GM12878 (cell line): ENCODE data around the gene FHL1.

Source experiments
- BCL11A ChIP-seq: IDR thresholded peaks from 2 replicates; pipeline ENCODE4 v1.6.1; 2011; ENCODE audit warnings: low read depth, low read length
- CBFB ChIP-seq: IDR thresholded peaks from 2 replicates; pipeline ENCODE4 v1.6.1; 2016; ENCODE audit warnings: antibody characterized with exemption, low read depth
- CBX3 ChIP-seq: fragments of 200-600 bp; sonication (generic); IDR thresholded peaks from 2 replicates; pipeline ENCODE4 v1.6.1; 2016; ENCODE audit warnings: low read depth, borderline replicate concordance
- EP300 ChIP-seq, 2 experiments: fragments of 150-350 bp in 1 of 2; IDR thresholded peaks; 2 replicates each; pipeline ENCODE4 v1.6.1; 2011 to 2012; ENCODE audit warnings: low read depth in 2 of 2, low read length in 2 of 2, borderline replicate concordance in 1 of 2, improper control_type of control experiment in 1 of 2, inconsistent platforms in 1 of 2; ENCODE audit not compliant: control insufficient read depth in 1 of 2
- NBN ChIP-seq: fragments of 450-650 bp; IDR thresholded peaks from 2 replicates; pipeline ENCODE4 v1.6.1; 2016
- TAF1 ChIP-seq: IDR thresholded peaks from 2 replicates; pipeline ENCODE4 v1.6.1; 2011; ENCODE audit warnings: mild to moderate bottlenecking, low read depth, low read length, borderline replicate concordance

DNA sequence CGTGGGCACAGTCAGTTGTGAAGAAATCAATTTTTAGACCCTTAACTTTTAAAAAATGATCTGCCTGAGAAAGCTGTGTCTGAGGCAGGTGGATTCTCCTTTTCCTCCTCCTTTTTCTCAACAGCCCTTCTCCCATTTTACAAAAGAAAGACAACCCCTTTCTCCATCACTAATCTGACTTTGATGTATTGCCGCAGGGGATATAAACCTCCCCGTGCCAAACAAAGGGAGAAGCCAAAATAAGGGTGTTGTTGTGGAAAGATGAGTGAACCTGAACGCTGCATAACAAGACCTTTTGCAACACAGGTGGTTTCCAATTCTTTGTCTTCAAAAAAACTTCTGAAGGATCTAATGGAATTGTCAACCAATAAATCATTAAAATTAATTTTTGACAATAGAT is 8.4 kb upstream of the FHL1 start:
- TF ChIP-seq NBN: no peak
- TF ChIP-seq EP300 (IDR thresholded peaks at IDR 0.05; ENCODE audit: borderline replicate concordance in 1 of 2, control insufficient read depth in 1 of 2, low read depth in 2 of 2, low read length in 2 of 2): no peak
- no peak for TF ChIP-seq CBX3
- TF ChIP-seq TAF1: no peak
- no peak for TF ChIP-seq BCL11A
- no peak for TF ChIP-seq CBFB
